Measurements from ENCODE around the gene USP9X.

DNA sequence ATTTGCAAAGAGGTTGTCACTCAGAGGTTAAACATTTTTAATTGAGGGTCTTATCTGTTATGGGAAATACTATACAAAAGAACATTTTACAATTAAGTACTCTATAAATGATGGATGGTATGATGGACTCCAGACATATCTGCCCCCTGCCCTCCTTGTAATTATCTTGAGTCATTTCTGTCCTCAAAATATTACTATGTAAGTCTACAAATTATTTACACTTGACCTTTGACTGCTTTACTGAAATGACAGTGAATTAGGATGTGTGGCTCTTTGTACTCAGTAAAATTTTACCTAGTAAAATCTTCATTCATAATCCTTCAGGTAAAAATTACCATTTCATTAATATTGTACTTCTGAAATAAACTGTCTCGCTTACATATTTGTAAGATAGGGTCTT is 46.5 kb downstream of the USP9X start:
- no peak for TF ChIP-seq POLR2A (IDR thresholded peaks at IDR 0.05)
- no peak for TF ChIP-seq CTCF (IDR thresholded peaks at IDR 0.05 in 8 of 11, conservative IDR thresholded peaks at IDR 0.05 in 3 of 11)
- no peak for TF ChIP-seq POLR2AphosphoS5 (IDR thresholded peaks at IDR 0.05)

Data from spleen (tissue), 7 donors.